ENCODE data around the gene FCHSD2. TPM values are rescaled to one million over a fixed set of nuclear protein-coding genes. Genes with fewer than 3 reads are reported as not detected.

Gene FCHSD2
- total and polyA plus RNA-seq, 2 donors, result 12.5 to 22.3 TPM

DNA sequence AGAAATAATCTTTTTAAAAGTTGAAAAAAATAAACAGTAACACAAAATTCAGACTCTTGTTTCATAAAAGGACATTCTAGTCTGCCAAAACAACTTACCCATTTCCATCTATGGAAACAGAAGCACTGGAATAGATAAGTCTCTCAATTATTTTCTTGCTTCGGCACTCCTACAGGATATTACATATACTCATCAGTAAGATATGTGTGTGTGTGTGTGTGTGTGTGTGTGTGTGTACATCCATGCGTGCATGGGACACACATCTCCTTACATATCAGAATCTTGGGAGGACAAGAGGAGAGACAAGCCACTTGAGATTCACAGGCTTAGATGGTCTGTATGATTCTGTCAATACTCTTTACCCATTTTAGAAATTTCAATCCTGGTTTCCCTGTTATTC is 183.3 kb downstream of the FCHSD2 start:
- Histone ChIP-seq H3K36me3 (ENCODE audit: control insufficient read depth in 2 of 2, insufficient read depth in 2 of 2, low read length in 1 of 2) (no peaks in the 10 kb centered on the region), H3K4me3 (ENCODE audit: low read length in 2 of 2) (no peak overlapping the region), H3K27ac (ENCODE audit: low read depth in 1 of 2, low read length in 1 of 2) (no peak overlapping the region), H3K27me3 (ENCODE audit: control insufficient read depth in 2 of 2, insufficient read depth in 1 of 2, low read length in 1 of 2) (no peaks in the 10 kb centered on the region), H3K9me3 (ENCODE audit: control insufficient read depth in 2 of 2, insufficient read depth in 1 of 2, low read length in 1 of 2) (no peaks in the 10 kb centered on the region), H3K4me1 (ENCODE audit: control insufficient read depth in 2 of 2, insufficient read depth in 2 of 2, low read length in 2 of 2) (no peaks in the 10 kb centered on the region)
- DNase-seq (ENCODE audit: low read depth in 6 of 9, low spot score in 9 of 9), result no peak
- 98% methylated on average over 2 of the region's 2 CpGs for WGBS

DNA sequence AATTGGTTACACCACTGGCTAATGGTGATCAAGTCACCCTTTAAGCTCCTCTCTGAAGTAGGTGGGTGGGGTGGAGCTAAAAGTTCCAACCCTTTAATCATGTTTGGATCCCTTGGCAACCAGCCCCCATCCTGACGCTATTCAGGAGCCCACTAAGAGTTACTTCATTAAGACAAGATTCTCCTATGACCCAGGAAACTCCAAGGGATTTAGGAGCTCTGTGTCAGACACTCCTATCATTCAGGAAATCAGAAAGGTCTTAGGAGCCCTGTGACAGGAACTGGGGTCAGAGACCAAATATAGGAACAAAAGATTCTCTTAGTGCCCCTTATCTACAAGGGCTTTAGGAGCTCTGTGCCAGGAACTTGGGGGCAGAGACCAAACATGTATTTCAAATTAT is 186.7 kb downstream of the FCHSD2 start:
- H3K4me1 ChIP-seq (ENCODE audit: control insufficient read depth in 2 of 2, insufficient read depth in 2 of 2, low read length in 2 of 2), result no peaks in the 10 kb centered on the region
- H3K4me3 ChIP-seq (ENCODE audit: low read length in 2 of 2), result no peak overlapping the region
- H3K27me3 ChIP-seq (ENCODE audit: control insufficient read depth in 2 of 2, insufficient read depth in 1 of 2, low read length in 1 of 2), result no peaks in the 10 kb centered on the region
- whole genome bisulfite sequencing, result 96% methylated on average over 1 of the region's 1 CpG
- H3K9me3 ChIP-seq (ENCODE audit: control insufficient read depth in 2 of 2, insufficient read depth in 1 of 2, low read length in 1 of 2), result no peaks in the 10 kb centered on the region
- DNase-seq (ENCODE audit: low read depth in 6 of 9, low spot score in 9 of 9), result no peak
- H3K27ac ChIP-seq (ENCODE audit: low read depth in 1 of 2, low read length in 1 of 2), result no peak overlapping the region
- H3K36me3 ChIP-seq (ENCODE audit: control insufficient read depth in 2 of 2, insufficient read depth in 2 of 2, low read length in 1 of 2), result peaks cover 0 to 2% of the 10 kb centered on the region in 2 donors

DNA sequence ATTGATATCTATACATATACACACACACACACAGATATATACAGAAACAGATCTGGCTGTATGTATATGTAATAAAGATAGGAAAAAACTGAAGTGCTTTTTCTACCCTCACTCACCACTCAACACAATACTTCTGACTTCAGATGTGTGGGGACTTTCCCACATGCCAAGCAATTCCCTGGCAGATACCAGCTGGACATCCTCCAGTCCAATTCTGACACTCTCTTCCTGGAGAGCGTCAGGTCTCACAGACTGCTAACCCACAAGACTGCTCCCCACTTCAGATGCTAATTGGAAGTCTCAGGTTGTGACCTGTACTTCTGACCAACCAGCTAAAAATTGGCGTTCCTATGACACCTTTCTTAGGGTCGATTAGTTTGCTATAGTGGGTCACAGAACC is 187.3 kb downstream of the FCHSD2 start:
- H3K4me1 ChIP-seq (ENCODE audit: control insufficient read depth in 2 of 2, insufficient read depth in 2 of 2, low read length in 2 of 2), result no peaks in the 10 kb centered on the region
- H3K36me3 ChIP-seq (ENCODE audit: control insufficient read depth in 2 of 2, insufficient read depth in 2 of 2, low read length in 1 of 2), result peaks cover 0 to 2% of the 10 kb centered on the region in 2 donors
- no peak overlapping the region for H3K4me3 ChIP-seq (ENCODE audit: low read length in 2 of 2)
- WGBS, result 96% methylated on average over 3 of the region's 3 CpGs
- no peak for DNase-seq (ENCODE audit: low read depth in 6 of 9, low spot score in 9 of 9)
- H3K27me3 ChIP-seq (ENCODE audit: control insufficient read depth in 2 of 2, insufficient read depth in 1 of 2, low read length in 1 of 2), result no peaks in the 10 kb centered on the region
- no peaks in the 10 kb centered on the region for H3K9me3 ChIP-seq (ENCODE audit: control insufficient read depth in 2 of 2, insufficient read depth in 1 of 2, low read length in 1 of 2)
- H3K27ac ChIP-seq (ENCODE audit: low read depth in 1 of 2, low read length in 1 of 2), result no peak overlapping the region

DNA sequence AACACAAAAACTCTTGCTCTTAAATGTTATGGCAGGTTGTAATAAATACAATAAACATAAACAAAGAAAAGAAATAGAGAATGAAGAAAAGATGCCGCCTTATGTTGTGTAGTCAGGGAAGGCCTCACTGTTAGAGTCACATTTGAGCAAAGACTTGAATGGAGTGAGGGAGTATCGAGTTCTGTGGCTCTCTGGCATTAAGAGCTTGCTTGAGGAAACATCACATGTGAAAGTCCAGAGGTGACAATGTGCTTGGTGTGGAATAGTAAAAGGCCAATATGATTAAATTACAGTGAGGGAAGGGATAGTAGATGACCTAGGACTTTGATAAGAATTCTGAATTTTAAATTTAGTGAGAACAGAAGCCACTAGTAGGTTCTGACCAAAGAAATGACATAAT is 188.5 kb downstream of the FCHSD2 start:
- Histone ChIP-seq H3K27ac (ENCODE audit: low read depth in 1 of 2, low read length in 1 of 2) (no peak overlapping the region), H3K4me1 (ENCODE audit: control insufficient read depth in 2 of 2, insufficient read depth in 2 of 2, low read length in 2 of 2) (no peaks in the 10 kb centered on the region), H3K36me3 (ENCODE audit: control insufficient read depth in 2 of 2, insufficient read depth in 2 of 2, low read length in 1 of 2) (peaks cover 0 to 2% of the 10 kb centered on the region in 2 donors), H3K4me3 (ENCODE audit: low read length in 2 of 2) (no peak overlapping the region), H3K27me3 (ENCODE audit: control insufficient read depth in 2 of 2, insufficient read depth in 1 of 2, low read length in 1 of 2) (no peaks in the 10 kb centered on the region), H3K9me3 (ENCODE audit: control insufficient read depth in 2 of 2, insufficient read depth in 1 of 2, low read length in 1 of 2) (no peaks in the 10 kb centered on the region)
- 98% methylated on average over 2 of the region's 2 CpGs for WGBS
- DNase-seq (ENCODE audit: low read depth in 6 of 9, low spot score in 9 of 9), result no peak

DNA sequence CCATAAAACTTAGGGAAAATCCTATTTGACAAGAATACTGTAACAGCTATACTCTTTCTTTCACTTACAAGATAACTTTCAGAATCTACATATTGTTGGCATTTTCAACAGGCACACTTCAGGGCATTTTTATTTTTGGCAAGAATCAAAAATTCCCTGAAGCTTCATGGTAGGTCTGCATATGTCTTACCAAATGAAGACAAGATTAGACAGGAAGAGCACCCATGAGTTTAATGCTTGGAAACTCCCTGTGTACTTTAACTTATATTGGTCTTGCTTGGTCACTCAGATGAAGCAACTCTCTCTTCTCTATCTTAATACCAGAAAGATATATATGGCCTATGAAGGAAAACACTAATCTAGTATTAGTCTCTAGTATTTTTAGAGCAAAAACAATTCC is 190.2 kb downstream of the FCHSD2 start:
- no peaks in the 10 kb centered on the region for H3K4me1 ChIP-seq (ENCODE audit: control insufficient read depth in 2 of 2, insufficient read depth in 2 of 2, low read length in 2 of 2)
- peak in 1 of 9 donors; percentile 16 for DNase-seq (ENCODE audit: low read depth in 6 of 9, low spot score in 9 of 9)
- no peaks in the 10 kb centered on the region for H3K27me3 ChIP-seq (ENCODE audit: control insufficient read depth in 2 of 2, insufficient read depth in 1 of 2, low read length in 1 of 2)
- no peak overlapping the region for H3K27ac ChIP-seq (ENCODE audit: low read depth in 1 of 2, low read length in 1 of 2)
- H3K4me3 ChIP-seq (ENCODE audit: low read length in 2 of 2), result no peak overlapping the region
- peaks cover 0 to 2% of the 10 kb centered on the region in 2 donors for H3K36me3 ChIP-seq (ENCODE audit: control insufficient read depth in 2 of 2, insufficient read depth in 2 of 2, low read length in 1 of 2)
- H3K9me3 ChIP-seq (ENCODE audit: control insufficient read depth in 2 of 2, insufficient read depth in 1 of 2, low read length in 1 of 2), result no peaks in the 10 kb centered on the region

DNA sequence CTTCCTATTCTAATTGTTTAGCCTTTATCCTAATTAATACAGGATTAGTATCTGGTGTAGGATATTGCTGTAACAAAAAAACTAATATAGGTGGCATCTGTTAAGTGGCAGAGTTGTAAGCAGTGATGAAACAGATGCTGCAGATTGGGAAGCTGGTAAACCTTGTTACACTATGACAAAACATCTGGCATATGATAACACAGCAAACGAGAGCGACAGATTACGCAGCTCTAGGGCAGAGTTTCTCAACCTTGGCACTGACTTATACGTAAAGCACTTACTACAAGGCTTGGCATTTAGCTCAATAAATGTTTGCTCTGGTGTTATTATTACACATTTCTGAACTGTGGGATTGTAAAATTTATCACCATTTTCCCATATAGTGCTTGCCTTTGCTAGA is 190.9 kb downstream of the FCHSD2 start:
- Histone ChIP-seq H3K4me3 (ENCODE audit: low read length in 2 of 2) (no peak overlapping the region), H3K4me1 (ENCODE audit: control insufficient read depth in 2 of 2, insufficient read depth in 2 of 2, low read length in 2 of 2) (no peaks in the 10 kb centered on the region), H3K27ac (ENCODE audit: low read depth in 1 of 2, low read length in 1 of 2) (no peak overlapping the region), H3K36me3 (ENCODE audit: control insufficient read depth in 2 of 2, insufficient read depth in 2 of 2, low read length in 1 of 2) (peaks cover 0 to 2% of the 10 kb centered on the region in 2 donors), H3K9me3 (ENCODE audit: control insufficient read depth in 2 of 2, insufficient read depth in 1 of 2, low read length in 1 of 2) (no peaks in the 10 kb centered on the region), H3K27me3 (ENCODE audit: control insufficient read depth in 2 of 2, insufficient read depth in 1 of 2, low read length in 1 of 2) (no peaks in the 10 kb centered on the region)
- DNase-seq (ENCODE audit: low read depth in 6 of 9, low spot score in 9 of 9), result no peak
- WGBS, result 96% methylated on average over 4 of the region's 4 CpGs

DNA sequence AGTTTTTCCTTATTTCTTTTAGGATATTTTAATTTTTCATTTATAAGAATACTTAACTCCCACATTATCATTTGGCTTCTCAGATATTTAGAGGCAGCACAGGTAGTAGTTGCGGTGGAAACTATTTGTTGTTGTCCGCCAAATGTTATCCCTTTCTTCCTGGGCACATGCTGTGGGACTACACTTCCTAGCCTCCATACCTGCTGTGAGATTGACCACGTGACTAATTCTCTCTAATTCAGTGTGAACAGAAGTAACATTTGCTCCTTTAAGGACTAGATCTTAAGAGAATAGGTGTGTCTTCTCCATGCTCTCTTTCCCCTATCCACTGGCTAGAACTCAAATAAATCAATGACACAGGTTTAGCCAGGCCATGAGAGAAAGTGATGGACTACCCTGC is 191.4 kb downstream of the FCHSD2 start:
- Histone ChIP-seq H3K36me3 (ENCODE audit: control insufficient read depth in 2 of 2, insufficient read depth in 2 of 2, low read length in 1 of 2) (peaks cover 0 to 2% of the 10 kb centered on the region in 2 donors), H3K27me3 (ENCODE audit: control insufficient read depth in 2 of 2, insufficient read depth in 1 of 2, low read length in 1 of 2) (no peaks in the 10 kb centered on the region), H3K4me1 (ENCODE audit: control insufficient read depth in 2 of 2, insufficient read depth in 2 of 2, low read length in 2 of 2) (no peaks in the 10 kb centered on the region), H3K9me3 (ENCODE audit: control insufficient read depth in 2 of 2, insufficient read depth in 1 of 2, low read length in 1 of 2) (no peaks in the 10 kb centered on the region), H3K4me3 (ENCODE audit: low read length in 2 of 2) (no peak overlapping the region), H3K27ac (ENCODE audit: low read depth in 1 of 2, low read length in 1 of 2) (no peak overlapping the region)
- WGBS, result 98% methylated on average over 3 of the region's 3 CpGs
- DNase-seq (ENCODE audit: low read depth in 6 of 9, low spot score in 9 of 9), result no peak

DNA sequence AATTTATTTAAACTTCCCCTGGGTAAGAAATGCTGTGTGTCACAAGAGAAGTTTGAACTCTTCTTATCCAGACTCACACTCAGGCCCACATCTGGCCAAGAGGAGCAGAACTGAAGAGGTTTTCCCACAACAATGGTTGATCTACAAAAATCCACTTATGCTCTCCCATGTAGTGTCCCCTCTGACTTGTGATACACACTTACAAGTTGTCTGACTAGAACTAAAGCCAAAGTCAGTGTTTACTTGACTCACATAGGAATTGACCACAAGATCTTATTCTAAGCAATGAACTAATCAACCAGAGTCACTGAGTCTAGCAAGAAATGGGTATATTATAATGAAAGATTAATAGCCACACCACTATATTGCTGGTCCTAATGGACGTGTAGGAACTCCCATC is 194.9 kb downstream of the FCHSD2 start:
- H3K27ac ChIP-seq (ENCODE audit: low read depth in 1 of 2, low read length in 1 of 2), result no peak overlapping the region
- no peaks in the 10 kb centered on the region for H3K9me3 ChIP-seq (ENCODE audit: control insufficient read depth in 2 of 2, insufficient read depth in 1 of 2, low read length in 1 of 2)
- 99% methylated on average over 1 of the region's 1 CpG for WGBS
- DNase-seq (ENCODE audit: low read depth in 6 of 9, low spot score in 9 of 9), result no peak
- H3K27me3 ChIP-seq (ENCODE audit: control insufficient read depth in 2 of 2, insufficient read depth in 1 of 2, low read length in 1 of 2), result no peaks in the 10 kb centered on the region
- no peaks in the 10 kb centered on the region for H3K4me1 ChIP-seq (ENCODE audit: control insufficient read depth in 2 of 2, insufficient read depth in 2 of 2, low read length in 2 of 2)
- H3K4me3 ChIP-seq (ENCODE audit: low read length in 2 of 2), result no peak overlapping the region
- peaks cover 0 to 2% of the 10 kb centered on the region in 2 donors for H3K36me3 ChIP-seq (ENCODE audit: control insufficient read depth in 2 of 2, insufficient read depth in 2 of 2, low read length in 1 of 2)

DNA sequence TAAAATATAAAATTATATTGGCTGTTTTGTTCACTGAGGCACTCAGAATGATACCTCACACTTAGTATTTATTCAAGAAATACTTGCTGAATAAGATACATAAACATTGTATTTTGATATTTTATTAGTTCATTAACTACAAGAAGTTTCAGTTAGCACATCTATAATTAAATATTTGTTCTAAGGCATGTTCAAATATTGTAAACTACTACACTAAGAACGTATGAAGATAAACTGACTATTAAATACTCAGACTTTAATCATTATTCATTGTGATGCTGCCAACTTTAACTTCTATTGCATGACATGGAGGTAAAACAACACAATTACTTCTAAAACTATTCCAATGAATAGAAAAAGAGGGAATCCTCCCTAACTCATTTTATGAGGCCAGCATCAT is 198.5 kb downstream of the FCHSD2 start:
- Histone ChIP-seq H3K27me3 (ENCODE audit: control insufficient read depth in 2 of 2, insufficient read depth in 1 of 2, low read length in 1 of 2) (no peaks in the 10 kb centered on the region), H3K36me3 (ENCODE audit: control insufficient read depth in 2 of 2, insufficient read depth in 2 of 2, low read length in 1 of 2) (no peaks in the 10 kb centered on the region), H3K4me3 (ENCODE audit: low read length in 2 of 2) (no peak overlapping the region), H3K27ac (ENCODE audit: low read depth in 1 of 2, low read length in 1 of 2) (no peak overlapping the region), H3K4me1 (ENCODE audit: control insufficient read depth in 2 of 2, insufficient read depth in 2 of 2, low read length in 2 of 2) (no peaks in the 10 kb centered on the region), H3K9me3 (ENCODE audit: control insufficient read depth in 2 of 2, insufficient read depth in 1 of 2, low read length in 1 of 2) (no peaks in the 10 kb centered on the region)
- WGBS, result 97% methylated on average over 1 of the region's 1 CpG
- no peak for DNase-seq (ENCODE audit: low read depth in 6 of 9, low spot score in 9 of 9)

DNA sequence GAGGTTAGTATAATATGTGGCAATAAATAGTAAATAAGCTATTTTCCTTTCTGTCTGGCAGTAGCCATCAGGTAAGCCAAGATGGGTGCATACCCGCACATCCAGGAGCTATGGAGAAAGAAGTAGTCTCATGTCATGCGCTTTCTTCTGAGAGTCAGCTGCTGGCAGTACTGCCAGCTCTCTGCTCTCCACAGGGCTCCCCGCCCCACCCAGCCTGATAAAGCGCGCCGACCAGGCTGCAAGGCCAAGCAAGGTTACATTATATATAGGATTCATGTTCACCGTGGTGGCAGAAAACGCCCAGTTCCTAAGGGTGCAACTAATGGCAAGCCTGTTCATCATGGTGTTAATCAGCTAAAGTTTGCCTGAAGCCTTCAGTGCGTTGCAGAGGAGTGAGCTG is 201.7 kb downstream of the FCHSD2 start:
- WGBS, result 99% methylated on average over 9 of the region's 9 CpGs
- Histone ChIP-seq H3K36me3 (ENCODE audit: control insufficient read depth in 2 of 2, insufficient read depth in 2 of 2, low read length in 1 of 2) (no peaks in the 10 kb centered on the region), H3K4me3 (ENCODE audit: low read length in 2 of 2) (no peak overlapping the region), H3K27me3 (ENCODE audit: control insufficient read depth in 2 of 2, insufficient read depth in 1 of 2, low read length in 1 of 2) (no peaks in the 10 kb centered on the region), H3K4me1 (ENCODE audit: control insufficient read depth in 2 of 2, insufficient read depth in 2 of 2, low read length in 2 of 2) (no peaks in the 10 kb centered on the region), H3K9me3 (ENCODE audit: control insufficient read depth in 2 of 2, insufficient read depth in 1 of 2, low read length in 1 of 2) (no peaks in the 10 kb centered on the region), H3K27ac (ENCODE audit: low read depth in 1 of 2, low read length in 1 of 2) (no peak overlapping the region)
- no peak for DNase-seq (ENCODE audit: low read depth in 6 of 9, low spot score in 9 of 9)

Measured in thymus (tissue), 11 donors.